GM19043 (cell line): ENCODE results near the gene TRAFD1.
"Not testable (repeated sequence)": the region's sequence is repeated elsewhere in the genome, so short reads cannot be mapped to it uniquely, and the experiment has no call there.

ENCODE experiments used
- ATAC-seq: cut with Tn5 transposase; IDR thresholded peaks from one replicate; pipeline ENCODE4 v1.9.1; 2021; ENCODE audit warnings: low read depth; ENCODE audit not compliant: unreplicated experiment

Gene TRAFD1

DNA sequence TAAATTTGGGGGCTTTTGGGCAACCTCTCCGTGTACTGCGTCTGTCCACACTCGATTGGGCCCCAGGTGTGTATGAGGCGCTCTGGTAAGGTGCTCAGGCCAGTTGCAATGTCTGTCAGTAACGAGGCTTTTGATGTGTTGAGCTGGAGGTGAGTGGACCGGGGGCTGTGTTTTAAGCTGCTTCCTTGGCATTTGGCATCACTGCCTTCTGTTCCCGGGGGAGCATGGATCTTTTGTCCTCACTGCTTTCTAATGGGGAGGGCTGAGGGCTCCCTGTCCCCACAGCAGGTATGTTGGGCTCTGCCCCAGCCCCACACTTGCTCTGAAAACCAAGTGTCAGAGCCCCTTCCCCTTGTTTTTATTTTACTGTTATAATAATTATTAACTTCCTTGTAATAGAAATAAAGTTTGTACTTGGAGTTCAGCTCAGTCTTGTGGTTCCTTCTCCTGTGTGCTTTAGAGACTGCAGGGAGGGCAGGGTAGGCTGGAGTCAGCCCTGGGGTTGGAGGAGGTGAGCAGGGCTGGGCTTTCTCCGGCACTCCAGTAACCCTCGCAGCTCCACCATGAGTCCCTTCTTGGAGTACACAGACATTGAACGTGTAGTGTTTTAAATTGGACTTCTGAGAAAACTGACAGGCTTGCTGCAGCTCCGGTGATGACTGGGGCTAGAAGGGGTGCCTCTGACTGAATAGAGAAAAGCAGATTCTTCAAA lies 28.0 kb downstream of the TRAFD1 start:
- ATAC-seq: no peak

DNA sequence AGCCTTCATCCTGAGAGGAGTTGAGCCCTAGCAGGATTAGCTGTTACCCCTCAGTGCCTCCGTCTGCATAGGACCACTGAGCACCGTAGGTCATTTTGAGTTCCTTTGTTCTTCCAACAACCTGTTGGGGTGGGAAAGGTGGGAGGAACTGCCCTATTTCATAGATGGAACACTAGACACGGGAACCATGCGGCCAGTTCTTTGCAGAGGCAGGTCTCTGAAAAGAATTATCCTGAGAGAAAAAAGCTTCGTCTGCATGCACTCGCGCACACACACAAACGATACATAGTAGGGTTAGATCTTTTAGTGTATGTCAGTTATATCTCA lies 28.5 kb downstream of the TRAFD1 start:
- ATAC-seq: no peak

DNA sequence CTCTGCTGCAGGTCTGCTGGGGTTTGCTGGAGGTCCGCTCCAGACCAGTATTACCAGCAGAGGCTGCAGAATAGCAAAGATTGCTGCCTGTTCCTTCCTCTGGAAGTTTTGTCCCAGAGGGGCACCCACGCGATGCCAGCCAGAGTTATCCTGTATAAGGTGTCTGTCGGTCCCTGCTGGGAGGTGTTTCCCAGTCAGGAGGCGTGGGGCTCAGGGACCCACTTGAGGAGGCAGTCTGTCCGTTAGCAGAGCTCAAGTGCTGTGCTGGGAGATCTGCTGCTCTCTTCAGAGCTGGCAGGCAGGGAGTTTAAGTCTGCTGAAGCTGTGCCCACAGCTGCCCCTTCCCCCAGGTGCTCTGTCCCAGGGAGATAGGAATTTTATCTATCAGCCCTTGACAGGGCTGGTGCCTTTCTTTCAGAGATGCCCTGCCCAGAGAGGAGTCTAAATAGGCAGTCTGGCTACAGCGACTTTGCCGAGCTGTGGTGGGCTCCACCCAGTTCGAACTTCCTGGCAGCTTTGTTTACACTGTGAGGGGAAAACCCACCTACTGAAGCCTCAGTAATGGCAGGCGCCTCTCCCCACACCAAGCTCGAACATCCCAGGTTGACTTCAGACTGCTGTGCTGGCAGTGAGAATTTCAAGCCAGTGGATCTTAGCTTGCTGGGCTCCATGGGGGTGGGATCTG lies 33.2 kb downstream of the TRAFD1 start:
- ATAC-seq: not testable (repeated sequence)

DNA sequence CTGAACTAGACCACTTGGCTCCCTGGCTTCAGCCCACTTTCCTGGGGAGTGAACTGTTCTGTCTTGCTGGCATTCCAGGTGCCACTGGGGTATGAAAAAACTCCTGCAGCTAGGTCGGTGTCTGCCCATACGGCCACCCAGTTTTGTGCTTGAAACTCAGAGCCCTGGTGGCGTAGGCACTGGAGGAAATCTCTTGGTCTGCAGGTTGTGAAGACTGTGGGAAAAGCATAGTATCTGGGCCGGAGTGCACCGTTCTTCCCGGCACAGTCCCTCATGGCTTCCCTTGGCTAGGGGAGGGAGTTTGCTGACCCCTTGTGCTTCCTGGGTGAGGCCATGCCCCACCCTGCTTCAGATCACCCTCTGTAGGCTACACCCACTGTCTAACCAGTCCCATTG lies 33.8 kb downstream of the TRAFD1 start:
- no peak for ATAC-seq

DNA sequence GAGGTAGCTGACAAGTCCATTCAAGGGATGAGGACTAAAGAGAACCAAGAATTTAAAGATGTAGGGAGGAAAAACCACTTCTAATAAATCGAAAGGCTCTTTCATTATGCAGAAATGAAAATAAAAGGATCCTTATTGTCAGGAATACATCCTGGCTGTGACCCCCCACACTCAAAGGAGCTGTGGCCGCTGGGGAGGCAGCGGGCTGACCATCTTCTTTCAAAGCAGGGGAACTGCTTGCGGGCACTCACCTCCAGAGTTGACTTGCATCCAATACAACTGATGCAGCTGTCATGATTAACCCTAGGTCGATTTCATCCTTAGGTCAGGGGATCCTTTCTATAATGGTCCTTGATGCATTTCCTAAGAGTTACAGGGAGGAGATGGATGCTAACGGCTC lies 35.3 kb downstream of the TRAFD1 start:
- no peak for ATAC-seq

DNA sequence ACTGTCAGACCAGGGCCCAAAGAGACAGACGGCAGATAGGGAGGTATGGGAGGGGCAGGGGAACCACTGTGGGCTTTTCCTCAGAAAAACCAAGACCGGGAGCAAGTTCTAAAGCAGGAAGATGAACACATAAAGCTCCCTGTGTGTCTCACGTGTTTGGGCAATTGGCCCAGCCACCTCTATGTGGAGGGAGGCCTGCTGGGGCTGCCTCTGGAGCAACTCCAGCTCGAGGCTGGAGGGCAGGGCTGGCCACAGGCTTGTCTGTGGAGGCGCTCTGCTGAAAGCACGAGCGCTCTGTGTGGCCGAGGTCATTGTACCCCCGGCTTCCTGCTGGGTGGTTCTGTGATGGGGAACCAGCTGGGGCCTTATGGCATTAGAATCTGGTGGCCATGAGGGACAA lies 36.4 kb downstream of the TRAFD1 start:
- ATAC-seq: no peak

DNA sequence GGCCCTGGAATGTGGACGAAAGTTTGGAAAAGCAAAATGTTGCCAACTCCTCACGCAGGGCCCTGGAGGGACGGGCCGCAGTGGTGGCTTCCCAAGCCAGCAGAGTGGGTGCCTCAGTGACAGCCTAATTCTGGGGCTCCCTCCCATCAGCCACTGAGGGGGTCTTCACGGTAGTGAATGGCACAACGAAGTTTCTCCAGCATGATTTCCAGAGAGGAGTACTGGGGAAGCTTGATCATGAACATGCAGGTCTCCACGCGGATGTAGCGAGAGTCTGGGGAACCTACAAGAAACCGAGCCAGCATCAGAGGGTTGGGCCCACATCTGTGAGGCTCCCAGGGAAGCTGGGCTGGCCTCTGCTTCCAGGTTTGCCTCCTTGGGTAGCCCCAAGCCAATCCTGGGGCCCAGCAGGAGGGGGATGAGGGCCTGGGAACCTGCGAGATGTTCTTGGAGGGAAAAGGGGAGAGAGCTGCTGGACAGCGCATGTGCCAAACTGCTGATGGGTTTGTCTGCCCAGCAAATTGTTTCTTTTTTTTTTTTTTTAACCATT lies 37.0 kb downstream of the TRAFD1 start:
- no peak for ATAC-seq

DNA sequence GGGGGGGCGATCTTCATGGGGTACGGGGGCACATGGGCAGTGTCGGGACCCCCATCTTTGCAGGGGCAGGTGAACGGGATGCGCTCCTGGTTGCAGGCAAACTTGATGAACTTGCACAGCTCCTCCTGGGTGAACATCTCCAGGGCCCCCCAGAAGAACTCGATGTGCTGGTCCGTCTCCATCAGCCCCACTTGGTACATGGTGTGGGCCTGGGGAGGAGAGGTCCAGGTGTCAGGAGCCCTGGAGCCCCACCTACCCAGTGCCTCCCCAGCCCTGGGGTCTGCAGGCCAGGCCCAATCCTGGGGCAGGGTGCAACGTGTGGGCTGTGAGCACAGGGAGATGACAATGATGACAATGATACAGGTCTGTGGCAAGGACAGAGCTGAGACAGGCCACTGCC lies 37.7 kb downstream of the TRAFD1 start:
- no peak for ATAC-seq

DNA sequence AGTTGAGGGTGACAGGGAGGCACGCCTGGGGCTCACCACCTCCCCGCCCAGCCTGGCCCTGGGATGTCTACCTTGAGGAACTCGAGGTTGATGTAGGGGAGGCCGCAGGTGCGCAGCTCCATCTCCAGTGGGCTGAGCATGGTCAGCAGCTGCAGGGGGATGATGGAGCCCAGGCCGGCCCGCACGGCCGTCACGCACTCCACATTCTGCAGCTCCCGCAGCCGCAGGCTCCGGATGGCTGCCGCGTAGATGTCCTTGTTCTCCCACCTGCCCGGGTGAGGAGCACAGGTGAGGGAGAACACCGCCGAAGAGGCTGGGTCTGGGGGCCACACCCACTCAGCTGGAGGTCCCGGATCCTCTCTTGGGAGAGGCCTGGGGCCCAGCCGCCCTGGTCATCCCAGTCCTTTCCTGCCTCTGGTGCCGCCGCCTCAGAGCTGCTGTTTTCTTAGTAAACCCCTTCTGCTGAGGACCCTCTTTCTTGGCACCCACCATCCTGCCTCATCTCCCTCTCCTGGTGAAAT lies 38.2 kb downstream of the TRAFD1 start:
- ATAC-seq: no peak

DNA sequence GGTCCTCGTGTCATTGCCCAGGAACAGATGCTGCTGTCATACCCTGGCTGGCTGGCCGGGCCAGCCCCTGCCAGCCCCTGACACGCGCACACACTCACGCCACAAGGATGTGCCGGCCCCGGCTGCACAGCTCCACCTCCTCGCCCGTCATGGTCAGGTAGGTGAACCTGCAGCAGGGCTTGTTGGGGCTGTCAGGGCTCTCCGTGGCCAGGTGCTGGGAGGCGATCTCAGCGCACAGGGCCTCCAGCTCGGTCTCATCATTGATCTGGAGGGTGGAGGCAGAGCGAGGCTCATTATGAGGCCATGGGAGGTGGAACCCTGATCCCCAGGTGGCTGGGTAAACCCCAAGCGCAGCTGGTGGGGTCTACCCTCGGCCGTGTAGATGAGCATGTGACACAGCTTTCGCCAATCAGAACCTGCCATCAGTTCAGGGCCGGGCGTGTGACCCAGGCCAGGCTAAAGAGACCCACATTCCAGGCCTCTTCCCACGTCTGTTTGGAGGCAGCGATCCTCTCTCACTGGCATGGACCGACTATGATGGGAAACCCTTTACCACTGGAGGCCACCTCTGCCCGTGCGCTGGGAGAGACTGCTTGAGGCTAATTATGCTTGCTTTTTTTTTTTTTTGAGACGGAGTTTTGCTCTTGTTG lies 38.8 kb downstream of the TRAFD1 start:
- ATAC-seq: no peak

DNA sequence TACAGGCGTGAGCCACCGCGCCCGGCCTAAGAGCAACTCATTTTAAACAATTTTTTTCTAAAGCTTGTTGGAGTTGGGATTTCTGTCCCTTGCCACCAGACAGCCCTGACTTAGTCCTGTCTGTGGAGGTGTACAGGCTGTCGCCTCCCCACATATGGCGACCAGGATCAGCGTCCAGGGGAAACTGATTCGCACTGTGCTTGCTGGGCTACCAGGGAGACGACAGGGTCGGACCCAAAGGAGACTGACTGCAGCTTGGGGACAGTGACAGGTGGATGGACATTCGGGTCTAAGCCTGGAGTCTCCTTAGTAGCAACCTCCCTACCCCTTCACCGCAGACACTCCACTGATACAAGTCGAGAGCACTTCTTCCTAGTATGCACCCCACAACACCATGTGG lies 40.3 kb downstream of the TRAFD1 start:
- no peak for ATAC-seq

DNA sequence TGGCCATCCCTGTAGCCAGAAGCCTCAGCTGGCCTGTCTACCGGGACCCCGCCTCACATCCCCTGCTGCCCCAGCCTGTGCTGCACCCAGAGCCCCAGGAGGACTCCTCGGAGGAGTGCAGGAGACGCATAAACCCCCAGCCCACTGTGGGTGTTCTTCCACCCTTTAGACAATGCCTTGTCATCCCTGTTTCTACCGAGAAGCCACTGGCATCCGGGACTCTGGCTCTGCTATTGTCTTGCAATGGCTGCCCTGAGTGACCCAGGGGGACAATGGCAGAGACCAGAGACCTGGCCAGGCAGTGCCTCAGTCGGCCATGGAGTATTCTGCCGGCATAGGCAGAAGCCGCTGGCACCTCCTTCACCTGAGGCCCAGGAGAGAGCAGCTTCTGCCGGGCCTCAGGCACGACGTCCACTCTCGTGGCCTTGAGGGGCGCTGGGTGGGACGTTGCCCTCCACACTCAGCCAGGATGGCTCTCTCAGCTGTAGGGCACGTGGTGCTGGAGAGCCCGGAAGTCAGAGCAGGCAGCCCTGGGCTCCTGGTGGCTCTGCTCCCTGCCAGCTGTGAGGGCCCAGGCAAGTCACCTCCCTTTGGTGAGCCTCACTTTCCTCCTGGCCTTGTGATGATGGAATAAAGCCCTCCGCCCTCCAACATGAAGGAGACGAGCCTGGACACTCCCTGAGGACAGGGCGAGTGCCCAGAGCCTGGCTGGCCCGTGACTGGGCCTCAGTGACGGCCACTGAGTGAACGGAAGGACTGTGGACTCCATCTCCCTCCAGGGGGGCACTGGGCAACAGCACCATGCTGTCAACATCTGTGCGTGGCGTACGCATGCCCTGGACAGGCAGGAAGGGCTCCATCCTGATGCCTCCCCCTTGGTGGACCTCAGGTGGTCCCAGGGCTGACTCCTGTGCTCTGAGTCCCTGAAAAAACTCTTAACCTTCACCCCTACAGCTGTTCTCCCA lies 41.0 kb downstream of the TRAFD1 start:
- no peak for ATAC-seq

DNA sequence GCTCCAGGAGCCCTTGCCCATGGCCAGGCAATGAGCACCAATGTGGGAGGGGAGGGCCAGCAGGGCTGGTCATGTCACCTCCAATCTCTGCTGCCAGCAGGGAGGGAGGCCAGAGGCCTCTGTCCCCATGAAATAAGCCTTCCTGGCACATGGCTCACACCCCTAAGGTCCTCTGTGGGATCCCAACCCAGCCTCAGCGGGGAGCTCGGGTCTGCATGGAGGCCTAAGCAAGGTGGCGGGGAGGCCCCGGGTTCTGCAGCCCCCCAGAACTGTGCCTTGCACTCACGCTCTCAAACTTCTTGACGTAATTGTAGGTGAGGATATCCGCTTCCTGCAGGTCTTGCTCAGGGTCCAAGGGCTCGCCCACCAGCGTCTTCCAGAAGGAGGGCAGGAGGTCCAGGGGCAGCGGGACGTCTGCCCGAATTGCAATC lies 41.7 kb downstream of the TRAFD1 start:
- no peak for ATAC-seq

DNA sequence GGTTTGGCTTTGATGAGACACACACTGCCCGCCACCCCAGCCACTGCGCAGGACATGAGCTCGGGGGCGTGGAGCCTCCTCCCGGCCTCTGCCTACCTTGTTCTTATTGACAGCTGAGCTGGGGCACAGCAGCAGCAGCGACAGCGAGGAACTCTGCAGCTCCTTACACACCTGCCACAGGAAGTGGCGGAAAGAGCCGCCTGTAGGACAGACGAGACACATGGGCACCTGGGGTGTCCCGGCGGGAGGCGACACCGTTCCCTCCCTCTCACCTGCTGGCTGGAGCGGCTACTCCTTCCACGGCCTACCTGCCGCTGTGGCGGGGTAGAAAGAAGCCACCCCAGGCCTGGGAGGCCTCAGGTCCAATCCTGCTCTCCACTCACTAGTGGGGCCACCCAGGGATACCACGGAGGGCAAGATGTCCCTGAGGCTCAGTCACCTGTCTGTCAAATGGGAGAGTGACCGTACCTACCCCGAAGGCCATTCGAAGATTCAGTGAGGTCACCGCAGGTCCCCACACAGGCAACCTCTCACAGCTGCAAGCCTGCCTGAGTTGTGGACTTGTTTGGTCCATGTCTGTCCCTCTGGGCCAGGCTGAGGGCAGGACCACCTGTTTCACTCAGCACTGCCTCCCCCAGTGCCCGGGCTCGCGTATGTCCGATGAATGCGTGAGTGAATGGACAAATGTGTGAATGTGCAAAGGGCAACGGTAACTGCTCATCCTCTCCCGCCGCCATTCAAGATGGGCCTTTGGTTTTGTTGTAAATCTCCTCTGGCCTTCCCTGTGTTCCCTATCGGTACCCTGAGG lies 42.6 kb downstream of the TRAFD1 start:
- ATAC-seq: no peak

DNA sequence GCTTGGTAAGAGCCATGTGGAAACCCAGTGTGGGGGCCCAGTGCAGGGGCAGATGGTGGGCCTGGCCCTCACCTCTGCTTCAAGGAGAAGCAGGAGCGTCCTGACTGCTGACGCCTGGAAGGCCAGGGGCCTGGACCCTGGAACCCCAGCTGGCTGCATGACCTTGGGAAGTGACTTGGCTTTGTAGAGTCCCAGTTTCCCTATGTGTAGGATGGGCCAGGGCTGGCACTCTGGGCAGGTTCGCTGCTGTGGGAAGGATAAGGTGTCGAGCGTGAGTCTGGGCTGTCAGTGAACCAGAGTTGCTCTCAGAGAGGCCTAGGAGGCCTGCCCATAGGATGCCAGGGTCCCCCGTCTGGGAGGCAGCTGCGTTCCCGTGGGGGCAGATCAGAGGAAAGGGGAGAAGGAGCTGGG lies 43.2 kb downstream of the TRAFD1 start:
- no peak for ATAC-seq

DNA sequence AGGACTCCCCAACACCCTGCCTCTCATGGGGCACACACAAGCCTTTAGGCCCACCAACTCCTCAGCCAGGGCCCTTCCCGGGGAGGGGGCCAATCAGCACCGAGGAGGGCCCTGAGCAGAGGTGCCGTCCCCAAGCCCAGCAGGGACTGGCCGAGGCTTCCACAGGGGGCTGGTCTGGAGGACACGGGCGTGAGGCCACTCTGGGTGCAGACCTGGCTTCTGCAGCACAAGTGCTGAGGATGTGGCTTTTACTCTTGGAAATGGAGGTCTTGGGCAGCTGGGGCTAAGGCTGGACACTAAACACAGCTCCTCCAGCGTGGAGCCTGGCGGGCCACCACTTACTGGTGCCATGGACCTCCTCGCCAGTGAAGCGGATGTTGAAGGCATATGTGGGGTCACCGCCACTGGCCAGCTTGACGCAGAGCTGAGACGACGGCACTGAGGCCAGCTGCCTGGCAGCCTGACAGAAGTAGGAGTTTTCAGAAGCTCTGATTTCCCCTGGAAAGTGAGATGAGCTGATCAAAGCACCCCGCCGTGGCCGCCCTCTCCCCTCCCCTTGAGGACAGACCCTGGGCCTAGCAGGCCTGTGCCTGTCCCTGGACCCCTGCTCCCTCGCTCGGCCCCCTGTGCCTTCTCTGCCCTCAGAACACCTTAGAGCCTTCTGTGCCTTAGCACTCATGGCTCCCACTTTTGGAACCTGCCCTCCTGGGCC lies 44.0 kb downstream of the TRAFD1 start:
- no peak for ATAC-seq

DNA sequence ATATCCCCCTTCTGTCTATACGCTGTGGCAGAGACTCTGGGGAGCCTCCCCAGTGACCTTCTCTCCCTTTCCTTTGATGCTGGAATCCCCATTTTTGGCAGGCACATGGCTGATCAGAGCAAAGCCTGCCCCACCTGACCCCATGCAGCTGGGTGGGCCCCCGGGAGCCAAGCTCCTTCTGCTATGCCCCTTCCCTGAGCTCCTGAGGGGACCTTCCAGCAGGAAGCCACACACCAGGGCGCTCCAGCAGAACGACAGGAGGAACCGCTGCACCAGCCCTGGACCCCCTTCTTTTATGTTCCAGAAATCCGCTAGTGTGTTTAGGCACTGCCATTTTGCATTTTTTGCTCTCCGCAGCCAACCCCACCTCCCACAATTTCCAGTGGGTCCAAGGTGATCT lies 44.6 kb downstream of the TRAFD1 start:
- ATAC-seq: no peak

DNA sequence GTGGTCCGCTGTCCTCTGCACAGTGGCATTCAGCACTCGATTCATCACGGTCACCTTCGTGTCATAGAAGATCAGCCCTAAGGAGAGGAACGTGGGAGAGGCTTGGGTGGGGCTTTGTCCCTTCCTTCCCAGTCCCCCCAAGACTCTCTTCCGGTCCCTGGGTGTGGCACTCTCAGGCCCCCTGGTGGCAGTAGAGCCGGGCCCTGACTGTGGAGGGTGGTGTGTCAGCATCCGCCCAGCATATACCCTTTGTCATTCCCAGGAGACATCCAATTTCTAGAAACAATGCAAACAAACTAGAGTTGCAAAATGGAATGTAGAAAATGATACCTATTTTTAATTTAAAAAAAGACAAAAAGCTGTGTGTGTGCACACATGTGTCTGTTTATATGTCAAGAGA lies 45.0 kb downstream of the TRAFD1 start:
- ATAC-seq: no peak
